ENCODE results near the gene AMOTL1. TPM values are rescaled to one million over a fixed set of nuclear protein-coding genes. Genes with fewer than 3 reads are reported as not detected.
A peak's percentile ranks its signal among the peaks of the same experiment; 100 is the strongest.
"Not testable (repeated sequence)": the region's sequence is repeated elsewhere in the genome, so short reads cannot be mapped to it uniquely, and the experiment has no call there.

Gene AMOTL1
- total RNA-seq, 2 donors from 2014 or later = 5.5 to 5.7 TPM

- Mint-ChIP-seq H3K36me3 (no peaks in the 10 kb centered on the region), H3K4me3 (no peak overlapping the region), H3K9me3 (no peaks in the 10 kb centered on the region), H3K4me1 (ENCODE audit: low read depth in 2 of 2) (no peaks in the 10 kb centered on the region), H3K27ac (no peak overlapping the region), H3K27me3 (no peaks in the 10 kb centered on the region)
- DNase-seq (ENCODE audit: low spot score) (no peak), ATAC-seq (no peak)
Measured at GRCh38 chr11:94834911-94835593, 66.9 kb downstream of the AMOTL1 start.

DNA sequence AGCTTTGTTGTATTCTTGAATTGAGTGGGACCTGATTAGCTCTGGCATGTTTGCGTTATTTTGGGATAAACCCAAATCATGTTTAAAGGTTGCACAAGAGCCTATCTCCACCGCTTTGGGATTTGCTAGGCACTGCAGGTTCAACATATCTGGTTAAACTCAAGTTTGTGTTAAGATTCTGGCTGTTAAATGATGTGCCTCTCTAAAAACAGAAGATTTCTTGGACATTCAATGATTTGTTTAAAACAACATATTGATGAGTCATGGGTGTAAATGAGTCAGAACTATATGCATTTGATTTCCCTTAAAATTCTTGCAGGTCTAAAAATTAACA lies 67.4 kb downstream of the AMOTL1 start:
- ATAC-seq (no peak), DNase-seq (ENCODE audit: low spot score) (no peak)
- Mint-ChIP-seq H3K9me3 (no peaks in the 10 kb centered on the region), H3K27me3 (no peaks in the 10 kb centered on the region), H3K4me1 (ENCODE audit: low read depth in 2 of 2) (no peaks in the 10 kb centered on the region), H3K36me3 (no peaks in the 10 kb centered on the region), H3K27ac (no peak overlapping the region), H3K4me3 (no peak overlapping the region)

DNA sequence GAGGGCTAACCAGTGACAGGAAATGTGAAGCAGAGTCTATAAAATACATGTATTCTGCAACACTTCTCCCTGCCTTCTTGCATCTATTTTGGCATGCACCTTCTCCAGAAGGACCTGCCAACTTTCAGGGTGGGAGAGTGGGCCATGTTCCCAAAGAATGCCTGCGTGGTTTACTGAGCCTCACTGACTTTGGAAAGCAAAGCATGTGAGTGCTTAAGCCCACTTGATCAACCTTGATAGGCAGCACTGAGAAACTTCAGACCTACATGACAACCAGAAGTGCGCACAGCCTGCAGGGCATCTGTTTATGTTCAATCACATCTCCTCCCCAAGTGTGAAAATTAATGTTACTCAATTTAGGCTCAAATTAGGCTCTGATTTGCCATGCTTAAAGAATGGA lies 69.2 kb downstream of the AMOTL1 start:
- Mint-ChIP-seq H3K4me1 (ENCODE audit: low read depth in 2 of 2) (no peaks in the 10 kb centered on the region), H3K27me3 (no peaks in the 10 kb centered on the region), H3K4me3 (no peak overlapping the region), H3K27ac (no peak overlapping the region), H3K9me3 (no peaks in the 10 kb centered on the region), H3K36me3 (no peaks in the 10 kb centered on the region)
- DNase-seq (ENCODE audit: low spot score) (no peak), ATAC-seq (no peak)

GRCh38 chr11:94838027-94838731 lies 70.0 kb downstream of the AMOTL1 start:
- ATAC-seq (no peak), DNase-seq (ENCODE audit: low spot score) (no peak)
- H3K27ac Mint-ChIP-seq = no peak overlapping the region
- H3K9me3 Mint-ChIP-seq = no peaks in the 10 kb centered on the region
- H3K4me3 Mint-ChIP-seq = no peak overlapping the region
- no peaks in the 10 kb centered on the region for H3K36me3 Mint-ChIP-seq
- H3K27me3 Mint-ChIP-seq = no peaks in the 10 kb centered on the region
- H3K4me1 Mint-ChIP-seq (ENCODE audit: low read depth in 2 of 2) = no peaks in the 10 kb centered on the region

DNA sequence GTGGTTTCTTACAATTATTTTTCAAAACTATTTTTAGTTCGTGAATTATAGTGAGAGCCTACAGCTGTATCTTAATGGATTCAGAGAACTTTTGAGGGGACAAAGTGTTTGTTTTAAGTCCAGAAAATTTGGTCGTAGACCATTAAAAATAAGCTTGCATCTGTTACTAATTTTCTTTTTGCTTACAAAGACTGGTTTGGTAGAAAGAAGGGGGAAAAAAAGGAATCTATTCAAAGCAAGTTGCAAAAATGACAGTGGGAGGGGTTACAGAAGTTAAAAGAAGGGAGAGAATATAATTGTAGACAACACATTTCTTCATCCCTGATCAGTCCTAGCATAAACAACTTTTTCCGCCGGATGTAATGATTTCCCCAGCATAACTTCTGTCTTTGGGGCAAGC lies 72.1 kb downstream of the AMOTL1 start:
- no peaks in the 10 kb centered on the region for H3K36me3 Mint-ChIP-seq
- no peak overlapping the region for H3K4me3 Mint-ChIP-seq

GRCh38 chr11:94844031-94844430 lies 75.9 kb downstream of the AMOTL1 start:
- H3K4me3 Mint-ChIP-seq = no peak overlapping the region
- no peaks in the 10 kb centered on the region for H3K36me3 Mint-ChIP-seq
- H3K4me1 Mint-ChIP-seq (ENCODE audit: low read depth in 2 of 2) = no peaks in the 10 kb centered on the region
- no peaks in the 10 kb centered on the region for H3K9me3 Mint-ChIP-seq
- DNase-seq (ENCODE audit: low spot score) (no peak), ATAC-seq (no peak)
- H3K27ac Mint-ChIP-seq = no peak overlapping the region
- H3K27me3 Mint-ChIP-seq = no peaks in the 10 kb centered on the region

More for the DNA sequence above, 72.1 kb downstream of the AMOTL1 start:
- Mint-ChIP-seq H3K27ac (no peak overlapping the region), H3K4me1 (ENCODE audit: low read depth in 2 of 2) (no peaks in the 10 kb centered on the region), H3K27me3 (no peaks in the 10 kb centered on the region), H3K9me3 (no peaks in the 10 kb centered on the region)
- ATAC-seq (no peak), DNase-seq (ENCODE audit: low spot score) (no peak)

GRCh38 chr11:94845622-94846021 lies 77.5 kb downstream of the AMOTL1 start:
- DNase-seq (ENCODE audit: low spot score) = no peak
- no peak for ATAC-seq
- H3K4me3 Mint-ChIP-seq = no peak overlapping the region
- H3K9me3 Mint-ChIP-seq = no peaks in the 10 kb centered on the region
- no peaks in the 10 kb centered on the region for H3K4me1 Mint-ChIP-seq (ENCODE audit: low read depth in 2 of 2)
- H3K36me3 Mint-ChIP-seq = no peaks in the 10 kb centered on the region
- no peaks in the 10 kb centered on the region for H3K27me3 Mint-ChIP-seq
- H3K27ac Mint-ChIP-seq = no peak overlapping the region

DNA sequence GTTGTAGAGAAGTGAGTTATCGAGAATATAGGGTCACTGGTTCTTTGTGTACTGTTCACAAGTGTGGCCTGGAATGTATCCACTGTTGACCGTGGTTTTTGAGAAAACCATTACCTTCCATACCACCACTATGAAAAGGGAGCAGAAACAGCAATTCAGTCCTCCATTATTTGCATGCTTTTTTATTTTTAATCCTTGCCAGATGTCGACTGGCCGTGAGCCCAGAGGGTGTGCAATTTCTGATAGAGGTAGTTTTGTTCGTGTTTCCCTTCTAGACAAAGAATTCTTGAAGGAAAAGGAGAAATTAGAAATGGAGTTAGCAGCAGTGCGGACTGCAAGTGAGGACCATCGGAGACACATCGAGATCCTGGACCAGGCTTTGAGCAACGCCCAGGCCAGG lies 81.7 kb downstream of the AMOTL1 start:
- ATAC-seq (no peak), DNase-seq (ENCODE audit: low spot score) (no peak)
- Mint-ChIP-seq H3K4me1 (ENCODE audit: low read depth in 2 of 2) (no peaks in the 10 kb centered on the region), H3K4me3 (no peak overlapping the region), H3K9me3 (no peaks in the 10 kb centered on the region), H3K27ac (no peak overlapping the region), H3K36me3 (peaks cover 8% of the 10 kb centered on the region), H3K27me3 (no peaks in the 10 kb centered on the region)

GRCh38 chr11:94851864-94852636 lies 83.9 kb downstream of the AMOTL1 start:
- DNase-seq (ENCODE audit: low spot score) = no peak
- Mint-ChIP-seq H3K27me3 (no peaks in the 10 kb centered on the region), H3K36me3 (peaks cover 8% of the 10 kb centered on the region), H3K4me1 (ENCODE audit: low read depth in 2 of 2) (no peaks in the 10 kb centered on the region), H3K9me3 (no peaks in the 10 kb centered on the region), H3K27ac (no peak overlapping the region), H3K4me3 (no peak overlapping the region)
- ATAC-seq = no peak

- H3K4me1 Mint-ChIP-seq (ENCODE audit: low read depth in 2 of 2); H3K27me3 Mint-ChIP-seq; H3K9me3 Mint-ChIP-seq; H3K36me3 Mint-ChIP-seq; H3K4me3 Mint-ChIP-seq; H3K27ac Mint-ChIP-seq; DNase-seq (ENCODE audit: low spot score); ATAC-seq: not testable (repeated sequence)
Measured at GRCh38 chr11:94853288-94853687, 85.1 kb downstream of the AMOTL1 start.

DNA sequence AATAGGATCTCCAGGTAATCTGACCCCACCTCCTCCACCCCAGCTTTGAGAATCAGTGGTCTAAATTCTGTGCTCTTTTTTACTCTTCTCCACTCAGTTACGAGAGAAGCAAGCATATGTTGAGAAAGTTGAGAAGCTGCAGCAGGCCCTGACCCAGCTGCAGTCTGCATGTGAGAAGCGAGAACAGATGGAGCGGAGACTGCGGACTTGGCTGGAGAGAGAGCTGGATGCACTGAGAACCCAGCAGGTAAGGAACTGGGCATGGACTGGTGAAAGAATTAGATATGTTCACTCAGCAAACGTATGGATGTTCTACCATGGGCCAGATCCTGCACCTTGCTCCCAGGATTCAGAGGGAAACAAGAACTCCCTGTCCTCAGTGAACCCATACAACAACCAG lies 85.7 kb downstream of the AMOTL1 start:
- H3K4me1 Mint-ChIP-seq (ENCODE audit: low read depth in 2 of 2) = no peaks in the 10 kb centered on the region
- no peak overlapping the region for H3K27ac Mint-ChIP-seq
- H3K9me3 Mint-ChIP-seq = no peaks in the 10 kb centered on the region
- no peak for DNase-seq (ENCODE audit: low spot score)
- no peak overlapping the region for H3K4me3 Mint-ChIP-seq
- H3K36me3 Mint-ChIP-seq = peaks cover 8% of the 10 kb centered on the region
- no peak for ATAC-seq
- H3K27me3 Mint-ChIP-seq = no peaks in the 10 kb centered on the region

- DNase-seq (ENCODE audit: low spot score) (no peak), ATAC-seq (peak in 1 of 2 donors; percentile 36)
- Mint-ChIP-seq H3K27ac (no peak overlapping the region), H3K27me3 (no peaks in the 10 kb centered on the region), H3K4me1 (ENCODE audit: low read depth in 2 of 2) (no peaks in the 10 kb centered on the region), H3K9me3 (no peaks in the 10 kb centered on the region), H3K36me3 (peaks cover 8% of the 10 kb centered on the region), H3K4me3 (no peak overlapping the region)
Measured at GRCh38 chr11:94854770-94855633, 86.8 kb downstream of the AMOTL1 start.

DNA sequence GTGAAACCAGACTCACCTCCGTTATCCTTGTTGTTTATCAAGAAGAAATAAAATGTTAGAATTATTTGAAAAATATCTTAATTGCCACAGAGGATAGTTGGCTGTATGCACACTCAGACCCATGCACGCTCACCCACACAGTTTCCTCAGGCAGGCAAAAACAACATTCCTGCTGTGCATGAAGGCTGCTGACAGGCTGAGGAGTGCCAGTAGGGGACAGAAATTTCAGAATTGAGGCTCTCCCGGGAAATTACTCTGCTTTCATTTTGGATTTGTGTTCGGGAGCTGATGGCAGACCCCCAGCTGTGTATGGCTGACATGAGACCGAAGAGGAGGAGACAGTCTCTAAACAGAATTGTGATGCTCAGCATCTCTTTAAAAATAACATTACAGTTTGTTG lies 87.5 kb downstream of the AMOTL1 start:
- Mint-ChIP-seq H3K27ac (no peak overlapping the region), H3K4me1 (ENCODE audit: low read depth in 2 of 2) (no peaks in the 10 kb centered on the region), H3K9me3 (no peaks in the 10 kb centered on the region), H3K36me3 (peaks cover 8% of the 10 kb centered on the region), H3K4me3 (no peak overlapping the region), H3K27me3 (no peaks in the 10 kb centered on the region)
- no peak for DNase-seq (ENCODE audit: low spot score)
- no peak for ATAC-seq
